Loucy (cell line): Measurements from ENCODE around the gene FMN2.

Experiments
- H2AFZ ChIP-seq: fragments of 200-600 bp; sonication (generic); 2 replicates; pipeline ENCODE4 v1.6.0; 2016; ENCODE audit warnings: antibody characterized with exemption, mild to moderate bottlenecking, low read length, moderate library complexity
- H3F3A ChIP-seq: fragments of 200-600 bp; 2 replicates; pipeline ENCODE4 v1.6.0; 2016; ENCODE audit warnings: antibody characterized with exemption, low read depth, mild to moderate bottlenecking
- H3K27me3 ChIP-seq: fragments of 200-600 bp; sonication (generic); 2 replicates; pipeline ENCODE4 v1.6.1; 2014; ENCODE audit warnings: low read length, mild to moderate bottlenecking; ENCODE audit not compliant: insufficient read depth, poor library complexity, severe bottlenecking
- H3K36me3 ChIP-seq: fragments of 200-600 bp; sonication (generic); 2 replicates; pipeline ENCODE4 v1.6.1; 2016; ENCODE audit warnings: low read length; ENCODE audit not compliant: insufficient read depth
- H3K4me1 ChIP-seq: fragments of 200-600 bp; sonication (generic); 2 replicates; pipeline ENCODE4 v1.5.1; 2014; ENCODE audit warnings: low read length, mild to moderate bottlenecking; ENCODE audit not compliant: insufficient read depth, poor library complexity, severe bottlenecking
- H3K4me2 ChIP-seq: fragments of 200-600 bp; sonication (generic); 2 replicates; pipeline ENCODE4 v1.6.0; 2014; ENCODE audit warnings: antibody characterized with exemption, low read length, low read depth, mild to moderate bottlenecking; ENCODE audit not compliant: poor library complexity, severe bottlenecking
- H3K4me3 ChIP-seq: fragments of 200-600 bp; sonication (generic); 2 replicates; pipeline ENCODE4 v1.5.1; 2014; ENCODE audit warnings: low read length, mild to moderate bottlenecking, mixed read lengths; ENCODE audit not compliant: poor library complexity, severe bottlenecking
- H3K79me2 ChIP-seq: fragments of 200-600 bp; sonication (generic); 2 replicates; pipeline ENCODE4 v1.6.1; 2014; ENCODE audit warnings: low read length; ENCODE audit not compliant: insufficient read depth
- H3K9ac ChIP-seq: fragments of 200-600 bp; sonication (generic); 2 replicates; pipeline ENCODE4 v1.6.0; 2014; ENCODE audit warnings: mild to moderate bottlenecking, low read depth, low read length, moderate library complexity; ENCODE audit not compliant: poor library complexity, severe bottlenecking
- H3K9me2 ChIP-seq: fragments of 200-600 bp; sonication (generic); replicated peaks from 2 replicates; pipeline ENCODE4 v1.6.1; 2016; ENCODE audit warnings: low read depth, low read length, mixed read lengths
- H3K9me3 ChIP-seq: fragments of 200-600 bp; sonication (generic); 2 replicates; pipeline ENCODE4 v1.6.1; 2014; ENCODE audit warnings: mild to moderate bottlenecking, antibody characterized with exemption, low read length, low read depth; ENCODE audit not compliant: insufficient read depth
- H4K20me1 ChIP-seq: fragments of 200-600 bp; sonication (generic); 2 replicates; pipeline ENCODE4 v1.6.0; 2014; ENCODE audit warnings: antibody characterized with exemption, low read length, mild to moderate bottlenecking; ENCODE audit not compliant: insufficient read depth, poor library complexity, severe bottlenecking
- EZH2phosphoT487 ChIP-seq: fragments of 200-600 bp; IDR thresholded peaks from 2 replicates; pipeline ENCODE4 v1.6.1; 2018; ENCODE audit warnings: antibody characterized with exemption, mild to moderate bottlenecking, moderate library complexity, borderline replicate concordance
- TF ChIP-seq, protein P1 (sequence below): fragments of 200-600 bp; sonication (generic); conservative IDR thresholded peaks from 2 replicates; pipeline ENCODE4 v1.5.1; 2014; ENCODE audit warnings: mild to moderate bottlenecking, antibody characterized with exemption, low read length

Gene FMN2

DNA sequence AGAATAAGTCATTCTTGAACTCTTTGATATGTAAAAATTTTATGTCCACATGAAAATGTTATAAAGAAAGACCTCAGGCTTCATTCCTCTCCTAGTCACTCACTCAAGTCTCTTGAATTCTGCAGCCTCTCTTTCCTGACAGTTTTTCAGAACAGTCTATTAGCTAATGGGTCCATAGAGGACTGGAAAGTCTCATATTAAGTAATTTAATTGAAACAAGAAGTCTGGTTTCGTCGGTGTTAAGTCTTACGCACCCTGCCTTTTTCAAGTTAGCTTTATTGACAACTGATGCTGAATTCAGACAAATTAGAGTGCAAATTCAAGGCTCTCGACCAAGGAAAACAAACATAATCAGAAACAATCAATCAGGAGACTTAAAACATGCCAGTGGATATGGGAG lies 414.5 kb downstream of the FMN2 start:
- no peaks in the 10 kb centered on the region for H3F3A ChIP-seq

GRCh38 chr1:240508201-240508600 lies 416.5 kb downstream of the FMN2 start:
- no peak overlapping the region for H3K4me3 ChIP-seq
- H4K20me1 ChIP-seq = no peaks in the 10 kb centered on the region
- H3K4me2 ChIP-seq = no peak overlapping the region
- no peak overlapping the region for H2AFZ ChIP-seq
- no peaks in the 10 kb centered on the region for H3K79me2 ChIP-seq
- H3K9ac ChIP-seq = no peak overlapping the region
- TF ChIP-seq EZH2phosphoT487 = no peak
- TF ChIP-seq, protein P1, sequence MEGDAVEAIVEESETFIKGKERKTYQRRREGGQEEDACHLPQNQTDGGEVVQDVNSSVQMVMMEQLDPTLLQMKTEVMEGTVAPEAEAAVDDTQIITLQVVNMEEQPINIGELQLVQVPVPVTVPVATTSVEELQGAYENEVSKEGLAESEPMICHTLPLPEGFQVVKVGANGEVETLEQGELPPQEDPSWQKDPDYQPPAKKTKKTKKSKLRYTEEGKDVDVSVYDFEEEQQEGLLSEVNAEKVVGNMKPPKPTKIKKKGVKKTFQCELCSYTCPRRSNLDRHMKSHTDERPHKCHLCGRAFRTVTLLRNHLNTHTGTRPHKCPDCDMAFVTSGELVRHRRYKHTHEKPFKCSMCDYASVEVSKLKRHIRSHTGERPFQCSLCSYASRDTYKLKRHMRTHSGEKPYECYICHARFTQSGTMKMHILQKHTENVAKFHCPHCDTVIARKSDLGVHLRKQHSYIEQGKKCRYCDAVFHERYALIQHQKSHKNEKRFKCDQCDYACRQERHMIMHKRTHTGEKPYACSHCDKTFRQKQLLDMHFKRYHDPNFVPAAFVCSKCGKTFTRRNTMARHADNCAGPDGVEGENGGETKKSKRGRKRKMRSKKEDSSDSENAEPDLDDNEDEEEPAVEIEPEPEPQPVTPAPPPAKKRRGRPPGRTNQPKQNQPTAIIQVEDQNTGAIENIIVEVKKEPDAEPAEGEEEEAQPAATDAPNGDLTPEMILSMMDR = no peak
- no peaks in the 10 kb centered on the region; the same call in 1 of the 2 replicates for H3K9me3 ChIP-seq
- no peaks in the 10 kb centered on the region for H3K9me2 ChIP-seq
- no peaks in the 10 kb centered on the region for H3K27me3 ChIP-seq
- H3F3A ChIP-seq = no peaks in the 10 kb centered on the region
- H3K4me1 ChIP-seq = no peaks in the 10 kb centered on the region
- H3K36me3 ChIP-seq = no peaks in the 10 kb centered on the region

More for the DNA sequence above, 414.5 kb downstream of the FMN2 start:
- no peak overlapping the region for H3K4me3 ChIP-seq
- no peaks in the 10 kb centered on the region for H3K79me2 ChIP-seq
- H2AFZ ChIP-seq = no peak overlapping the region
- H3K4me1 ChIP-seq = no peaks in the 10 kb centered on the region
- TF ChIP-seq, protein P1 = no peak
- no peak for TF ChIP-seq EZH2phosphoT487
- H3K9me3 ChIP-seq = no peaks in the 10 kb centered on the region; the same call in 1 of the 2 replicates
- H3K27me3 ChIP-seq = no peaks in the 10 kb centered on the region
- H3K9ac ChIP-seq = no peak overlapping the region
- no peaks in the 10 kb centered on the region for H4K20me1 ChIP-seq
- no peak overlapping the region for H3K4me2 ChIP-seq
- H3K36me3 ChIP-seq = no peaks in the 10 kb centered on the region
- H3K9me2 ChIP-seq = no peaks in the 10 kb centered on the region

- H3K9ac ChIP-seq = no peak overlapping the region
- no peak overlapping the region for H3K4me3 ChIP-seq
- H3K4me1 ChIP-seq = no peaks in the 10 kb centered on the region
- H2AFZ ChIP-seq = no peak overlapping the region
- H3K4me2 ChIP-seq = no peak overlapping the region
- no peaks in the 10 kb centered on the region for H3F3A ChIP-seq
- no peaks in the 10 kb centered on the region for H4K20me1 ChIP-seq
- no peak for TF ChIP-seq EZH2phosphoT487
- TF ChIP-seq, protein P1 = no peak
- H3K9me2 ChIP-seq = no peaks in the 10 kb centered on the region
- H3K9me3 ChIP-seq = no peaks in the 10 kb centered on the region; the same call in 1 of the 2 replicates
- no peaks in the 10 kb centered on the region for H3K36me3 ChIP-seq
- H3K27me3 ChIP-seq = no peaks in the 10 kb centered on the region
- no peaks in the 10 kb centered on the region for H3K79me2 ChIP-seq
Measured at GRCh38 chr1:240508950-240509349, 417.3 kb downstream of the FMN2 start.
